ENCODE data around the gene YPEL2. TPM values are rescaled to one million over a fixed set of nuclear protein-coding genes. Genes with fewer than 3 reads are reported as not detected.

Gene YPEL2
- polyA plus RNA-seq, 1 donor (not counting 4 experiments of a cell fraction or from before 2014, with no cell fraction given): 4.6 TPM

DNA sequence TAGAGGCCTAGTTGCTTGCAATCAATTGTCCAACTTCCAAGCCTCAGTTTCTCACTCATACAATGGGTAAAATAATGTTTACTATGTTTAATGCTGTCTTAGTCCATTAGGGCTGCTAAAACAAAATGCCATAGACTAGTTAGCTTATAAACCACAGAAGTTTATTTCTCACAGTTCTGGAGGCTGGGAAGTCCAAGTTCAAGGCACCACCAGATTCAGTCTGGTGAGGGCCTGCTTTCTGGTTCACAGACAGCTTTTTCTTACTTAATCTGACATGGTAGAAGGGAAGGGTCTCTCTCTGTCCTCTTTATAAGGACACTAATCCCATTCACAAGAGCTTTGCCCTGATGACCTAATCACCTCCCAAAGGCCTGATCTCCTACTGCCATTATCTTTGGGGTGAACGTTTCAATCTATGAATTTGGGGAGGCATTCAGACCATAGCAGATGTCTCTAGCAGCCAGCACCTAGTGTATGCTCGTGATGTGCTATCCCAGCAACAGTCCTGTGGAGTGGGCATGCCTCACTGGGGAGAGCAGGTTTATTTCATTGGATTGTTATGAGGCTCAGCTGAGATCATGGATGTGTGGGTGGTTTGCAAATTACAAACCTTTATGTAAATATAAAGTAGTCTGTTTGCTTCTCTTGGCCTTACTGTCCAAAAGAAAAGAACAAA lies 25.2 kb downstream of the YPEL2 start:
- peaks cover 0 to 2% of the 10 kb centered on the region in 2 experiments for H3K36me3 ChIP-seq (ENCODE audit: control insufficient read depth in 2 of 2, extremely low read depth in 1 of 2, insufficient read depth in 2 of 2, low read length in 2 of 2)
- H3K9ac ChIP-seq (ENCODE audit: control insufficient read depth, extremely low read depth, insufficient read depth, low read length): no peak overlapping the region
- H3K4me1 ChIP-seq (ENCODE audit: control insufficient read depth, extremely low read depth, insufficient read depth, low read length): peaks cover 7% of the 10 kb centered on the region
- H3K4me3 ChIP-seq (ENCODE audit: control insufficient read depth in 2 of 3, extremely low read depth in 1 of 3, insufficient read depth in 2 of 3, low read depth in 1 of 3, low read length in 3 of 3): no peak overlapping the region
- H3K27ac ChIP-seq (ENCODE audit: control insufficient read depth, insufficient read depth, low read length): no peak overlapping the region
- no peaks in the 10 kb centered on the region for H3K27me3 ChIP-seq (ENCODE audit: control insufficient read depth, extremely low read depth, insufficient read depth, low read length)
- DNase-seq (ENCODE audit: low read depth, low spot score) (no peak), FAIRE-seq (no peak)
- H4K20me1 ChIP-seq (ENCODE audit: control insufficient read depth, extremely low read depth, insufficient read depth, low read length): no peaks in the 10 kb centered on the region
- TF ChIP-seq EZH2 (IDR thresholded peaks at IDR 0.05; ENCODE audit: low read length) (no peak), CTCF (optimal IDR thresholded peaks at IDR 0.05 in 1 of 3, IDR thresholded peaks at IDR 0.05 in 1 of 3, conservative IDR thresholded peaks at IDR 0.05 in 1 of 3; ENCODE audit: extremely low read depth in 1 of 3, insufficient read depth in 2 of 3, low read length in 3 of 3) (no peak)
- no peak overlapping the region for H2AFZ ChIP-seq (ENCODE audit: control insufficient read depth, low read length)
- H3K79me2 ChIP-seq (ENCODE audit: control insufficient read depth, insufficient read depth, low read length): no peaks in the 10 kb centered on the region
- dilution Hi-C loops (cut with MboI; ENCODE audit: extremely low pct_ligation_motif_present, low sequenced_read_pairs): no loop called here
- no peaks in the 10 kb centered on the region for H3K9me1 ChIP-seq (ENCODE audit: control insufficient read depth, extremely low read depth, insufficient read depth, low read length)
- no peaks in the 10 kb centered on the region for H3K9me3 ChIP-seq (ENCODE audit: control insufficient read depth, low read depth, low read length)
- H3K4me2 ChIP-seq (ENCODE audit: control insufficient read depth, extremely low read depth, insufficient read depth, low read depth, low read length): no peak overlapping the region

DNA sequence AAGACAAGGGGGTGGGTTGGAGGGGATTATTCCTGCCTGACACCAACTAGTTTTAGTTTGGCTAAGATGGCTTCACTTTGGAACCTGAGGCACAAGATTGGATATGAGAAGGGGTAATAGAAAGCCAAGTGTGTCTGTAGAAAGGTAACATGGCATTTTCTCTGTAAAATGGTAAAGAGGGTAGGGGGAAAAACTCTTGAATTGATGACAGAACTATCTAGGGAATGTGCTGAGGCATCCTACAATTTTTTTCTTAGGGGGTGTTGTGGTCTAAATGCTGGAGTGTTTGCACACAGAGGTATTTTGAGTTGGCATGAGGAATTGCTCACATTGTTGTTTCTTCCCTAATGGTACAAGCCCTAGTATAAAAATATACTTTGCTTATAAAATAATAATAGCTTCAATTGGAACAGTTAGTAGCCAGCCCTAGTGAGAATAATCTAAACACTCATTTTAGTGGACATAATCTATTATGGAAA lies 25.8 kb downstream of the YPEL2 start:
- DNase-seq (ENCODE audit: low read depth, low spot score): no peak
- Histone ChIP-seq H3K9me3 (ENCODE audit: control insufficient read depth, low read depth, low read length) (no peaks in the 10 kb centered on the region), H4K20me1 (ENCODE audit: control insufficient read depth, extremely low read depth, insufficient read depth, low read length) (no peaks in the 10 kb centered on the region), H3K9ac (ENCODE audit: control insufficient read depth, extremely low read depth, insufficient read depth, low read length) (no peak overlapping the region), H3K27me3 (ENCODE audit: control insufficient read depth, extremely low read depth, insufficient read depth, low read length) (no peaks in the 10 kb centered on the region), H3K79me2 (ENCODE audit: control insufficient read depth, insufficient read depth, low read length) (no peaks in the 10 kb centered on the region), H3K4me2 (ENCODE audit: control insufficient read depth, extremely low read depth, insufficient read depth, low read depth, low read length) (no peak overlapping the region), H3K9me1 (ENCODE audit: control insufficient read depth, extremely low read depth, insufficient read depth, low read length) (no peaks in the 10 kb centered on the region), H2AFZ (ENCODE audit: control insufficient read depth, low read length) (no peak overlapping the region), H3K27ac (ENCODE audit: control insufficient read depth, insufficient read depth, low read length) (no peak overlapping the region), H3K4me1 (ENCODE audit: control insufficient read depth, extremely low read depth, insufficient read depth, low read length) (peaks cover 13% of the 10 kb centered on the region), H3K4me3 (ENCODE audit: control insufficient read depth in 2 of 3, extremely low read depth in 1 of 3, insufficient read depth in 2 of 3, low read depth in 1 of 3, low read length in 3 of 3) (no peak overlapping the region), H3K36me3 (ENCODE audit: control insufficient read depth in 2 of 2, extremely low read depth in 1 of 2, insufficient read depth in 2 of 2, low read length in 2 of 2) (peaks cover 0 to 2% of the 10 kb centered on the region in 2 experiments)
- TF ChIP-seq EZH2 (IDR thresholded peaks at IDR 0.05; ENCODE audit: low read length) (no peak), CTCF (optimal IDR thresholded peaks at IDR 0.05 in 1 of 3, IDR thresholded peaks at IDR 0.05 in 1 of 3, conservative IDR thresholded peaks at IDR 0.05 in 1 of 3; ENCODE audit: extremely low read depth in 1 of 3, insufficient read depth in 2 of 3, low read length in 3 of 3) (no peak)
- dilution Hi-C loops (cut with MboI; ENCODE audit: extremely low pct_ligation_motif_present, low sequenced_read_pairs): no loop called here
- no peak for FAIRE-seq

All from keratinocyte (primary cell).